NB4 (cell line): Measurements from ENCODE around the gene CARD19.

Experiments used
- CTCF ChIP-seq: IDR thresholded peaks from one replicate; pipeline ENCODE4 v1.5.1; 2012; ENCODE audit warnings: low read depth, low read length
- POLR2A ChIP-seq: IDR thresholded peaks from 2 replicates; pipeline ENCODE4 v1.6.1; 2011; ENCODE audit warnings: mild to moderate bottlenecking; ENCODE audit not compliant: insufficient read length; ENCODE audit errors: extremely low read depth

GRCh38 chr9:93093877-93094657 is 1.9 kb upstream of the CARD19 start:
- TF ChIP-seq POLR2A (no peak), CTCF (no peak)
